Measurements from ENCODE around the gene BRMS1. TPM values are rescaled to one million over a fixed set of nuclear protein-coding genes. Genes with fewer than 3 reads are reported as not detected.
A peak's percentile ranks its signal among the peaks of the same experiment; 100 is the strongest.

BRMS1 gene
- polyA plus RNA-seq, 3 donors = 33.5 to 40.2 (median 36.4) TPM

- 76 to 83% (median 81%) methylated on average over 28 to 30 of the region's 30 CpGs for WGBS, 3 donors
- H3K27ac ChIP-seq (ENCODE audit: low read depth, low read length) = no peak overlapping the region
These were observed 50.9 kb downstream of the BRMS1 start for GRCh38 chr11:66293777-66294625.

DNA sequence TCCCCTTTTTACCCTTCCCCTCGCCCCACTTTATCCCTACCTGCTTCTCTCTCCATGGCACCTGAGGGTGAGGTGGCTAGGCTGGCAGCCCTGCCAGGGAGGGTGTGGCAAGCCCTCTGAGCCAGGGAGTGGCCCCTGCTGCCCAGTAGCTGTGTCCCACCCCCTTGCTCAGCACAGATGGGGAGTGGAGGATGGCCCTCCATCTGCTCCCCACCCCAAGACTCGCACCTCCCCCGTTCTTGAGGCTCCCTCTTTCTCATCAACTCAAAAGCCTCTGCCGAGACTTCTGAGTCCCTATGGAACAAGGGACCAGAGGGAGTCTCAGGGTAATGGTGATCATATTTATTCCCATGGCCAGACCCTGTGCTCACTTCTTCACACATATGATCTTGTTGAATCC is 51.6 kb downstream of the BRMS1 start:
- 78 to 84% (median 80%) methylated on average over 4 of the region's 4 CpGs for WGBS, 3 donors

DNA sequence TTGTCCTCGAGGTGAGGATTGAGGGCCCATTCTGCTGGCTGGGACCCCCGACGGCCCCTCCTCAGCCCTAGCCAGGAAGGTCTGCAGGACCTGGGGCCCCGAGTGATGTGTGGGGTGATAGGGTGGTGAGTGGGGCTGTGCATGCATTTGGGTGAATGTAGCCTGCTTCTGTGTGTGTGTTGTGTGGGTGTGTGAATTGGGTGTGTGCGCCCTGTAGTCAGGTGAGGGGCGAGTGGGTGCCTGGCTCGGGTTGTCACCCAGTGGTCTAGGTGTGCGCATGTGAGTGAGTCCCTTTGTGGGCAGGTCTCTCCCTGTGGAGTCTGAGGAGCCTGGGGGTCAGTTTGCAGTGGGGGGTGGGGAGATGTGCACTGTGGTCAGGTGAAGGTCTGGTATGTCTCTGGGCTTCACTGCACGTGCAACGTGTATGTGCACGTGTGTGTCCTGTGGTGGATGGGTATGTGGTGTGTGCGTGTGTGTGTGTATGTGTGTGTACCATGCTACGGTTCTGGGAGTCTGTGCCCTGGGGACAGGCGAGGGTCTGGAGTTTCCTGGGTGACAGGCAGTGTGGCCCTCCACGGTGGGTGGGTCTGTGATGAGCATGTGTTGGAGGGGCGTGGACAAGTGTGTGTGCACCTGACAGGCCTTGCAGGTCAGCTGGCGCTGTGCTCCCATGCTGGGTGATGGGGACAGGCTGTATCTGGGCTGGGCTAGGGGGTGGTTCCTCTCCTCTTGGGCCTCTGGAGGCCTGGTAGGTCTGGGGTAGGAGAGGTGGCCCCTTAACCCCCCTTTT is 52.2 kb downstream of the BRMS1 start:
- WGBS, 3 donors = 49 to 51% (median 50%) methylated on average over 16 to 17 of the region's 17 CpGs
- H3K27ac ChIP-seq (ENCODE audit: low read depth, low read length) = no peak overlapping the region

More for the DNA sequence above, 51.6 kb downstream of the BRMS1 start:
- no peak overlapping the region for H3K27ac ChIP-seq (ENCODE audit: low read depth, low read length)

DNA sequence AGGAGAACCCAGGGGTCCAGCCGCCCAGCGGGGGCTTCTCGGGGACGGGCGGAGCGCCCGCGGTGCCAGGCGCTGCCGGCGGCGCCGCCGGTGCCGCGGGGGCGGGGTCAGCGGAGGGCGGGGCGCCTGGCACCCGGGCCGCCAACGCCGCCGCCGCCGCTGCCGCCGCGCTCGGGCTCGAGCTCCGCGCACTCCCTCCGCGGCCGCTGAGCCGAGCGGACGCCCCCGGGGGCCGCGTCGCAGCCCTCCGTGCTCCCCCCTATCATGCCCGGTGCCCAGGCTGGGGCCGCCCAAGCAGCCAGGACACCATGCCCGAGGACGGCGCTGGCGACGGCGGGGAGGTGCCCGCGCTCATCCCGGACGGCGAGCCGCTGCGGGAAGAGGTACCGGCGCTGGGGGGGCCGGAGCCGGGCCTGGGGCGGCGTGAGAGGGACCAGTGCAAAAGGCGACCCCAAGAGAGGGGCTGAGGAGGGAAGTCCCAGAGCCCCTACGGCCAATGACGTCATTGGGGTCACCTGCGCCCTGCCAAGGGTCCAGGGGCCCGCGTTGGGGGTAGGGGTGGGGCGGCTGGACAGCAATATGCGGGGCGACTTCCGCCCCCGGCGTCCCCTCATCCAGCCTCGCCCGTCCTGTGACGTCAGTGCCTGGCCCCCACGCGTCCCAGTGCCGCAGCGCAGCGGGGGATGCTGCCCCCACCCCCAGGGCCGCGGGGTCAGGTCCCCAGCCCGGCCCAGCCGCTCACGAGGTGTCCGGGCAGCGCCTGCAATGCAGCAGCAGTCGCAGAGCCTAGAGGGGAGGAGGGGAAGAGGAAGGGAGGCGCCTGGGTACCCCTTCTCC is 53.0 kb downstream of the BRMS1 start, which contains the start of gene TMEM151A:
TSS of gene TMEM151A (plus strand) at position 189 of the 837 bp plus-strand sequence. CDS start at position 309, 120 bp downstream.
- no peak within 1 kb of the TSS for H3K27ac ChIP-seq (ENCODE audit: low read depth, low read length)
- WGBS, 3 donors = 1 to 2% (median 2%) methylated on average over 60 to 95 of the region's 95 CpGs

DNA sequence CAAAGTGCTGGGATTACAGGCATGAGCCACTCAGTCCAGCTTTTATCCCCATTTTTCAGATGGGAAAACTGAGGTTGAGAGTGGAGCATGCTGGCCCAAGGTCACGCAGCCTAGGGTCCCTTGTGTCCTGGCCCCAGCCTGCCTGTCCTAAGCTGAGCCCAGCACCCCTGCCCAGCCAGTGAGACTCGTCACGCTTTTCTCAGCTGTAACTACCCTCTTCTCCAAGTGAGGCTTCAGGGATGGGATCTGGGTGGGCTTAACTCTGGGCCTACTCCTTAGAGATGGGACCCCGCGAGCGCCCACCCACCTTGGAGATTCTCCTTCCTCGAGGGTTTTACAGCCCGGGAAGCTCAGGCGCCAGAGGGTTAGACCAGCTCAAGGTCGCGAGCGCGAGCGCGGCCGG is 53.6 kb downstream of the BRMS1 start:
- 12 to 17% (median 17%) methylated on average over 16 of the region's 16 CpGs for WGBS, 3 donors
- H3K27ac ChIP-seq (ENCODE audit: low read depth, low read length) = no peak overlapping the region

- 73 to 85% (median 75%) methylated on average over 2 of the region's 2 CpGs for WGBS, 3 donors
- no peak overlapping the region for H3K27ac ChIP-seq (ENCODE audit: low read depth, low read length)
These were observed 54.6 kb downstream of the BRMS1 start for GRCh38 chr11:66290330-66290621.

DNA sequence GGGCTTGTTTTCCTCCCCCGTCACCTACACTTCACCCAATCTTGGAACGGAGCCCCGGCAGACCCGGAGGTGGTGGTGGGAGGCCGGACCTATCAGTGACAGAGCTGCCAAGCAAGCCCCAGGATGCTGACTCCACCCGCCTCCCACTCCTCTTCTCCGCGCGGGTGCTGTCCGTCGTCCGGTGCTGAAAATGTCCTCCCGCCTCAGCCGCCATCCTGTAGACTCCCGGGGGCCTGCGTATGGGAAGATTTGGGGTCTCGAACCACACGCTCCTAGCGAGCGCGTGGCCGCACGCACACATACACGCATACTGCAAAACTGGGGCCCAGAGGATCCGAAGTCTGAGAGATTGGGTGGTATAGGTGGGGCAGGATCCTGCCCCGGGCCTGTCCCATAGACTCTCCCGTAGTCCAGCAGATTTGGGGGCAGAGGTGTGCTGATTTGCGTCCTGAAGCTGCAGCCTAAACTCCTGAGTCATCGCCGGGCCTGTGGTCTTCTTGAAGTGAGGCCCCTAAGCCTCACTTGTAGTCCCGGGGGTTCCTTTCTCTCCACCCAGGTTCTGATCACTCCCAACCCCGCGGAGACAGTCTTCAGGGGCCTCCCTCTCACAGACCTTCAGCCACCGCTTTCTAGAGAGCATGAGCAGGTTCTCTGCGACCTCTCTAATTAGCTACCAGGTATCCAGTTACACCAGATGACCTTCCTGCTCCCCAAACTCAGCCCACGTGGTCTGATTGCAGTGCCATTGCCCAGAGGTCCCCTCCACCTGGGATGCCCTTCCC is 55.2 kb downstream of the BRMS1 start:
- 9 to 11% (median 11%) methylated on average over 33 to 36 of the region's 36 CpGs for WGBS, 3 donors
- H3K27ac ChIP-seq (ENCODE audit: low read depth, low read length) = no peak overlapping the region

- H3K27ac ChIP-seq (ENCODE audit: low read depth, low read length) = peak within 1 kb of the TSS; percentile 55
- WGBS, 3 donors = 0% methylated on average over 69 to 87 of the region's 87 CpGs
These were observed 56.0 kb downstream of the BRMS1 start, which contains the start of gene YIF1A for GRCh38 chr11:66288671-66289547. YIF1A (minus strand) TSS chr11:66289143; CDS start chr11:66288985, 158 bp downstream.

- no peak overlapping the region for H3K27ac ChIP-seq (ENCODE audit: low read depth, low read length)
- 29 to 37% (median 35%) methylated on average over 19 to 20 of the region's 20 CpGs for WGBS, 3 donors
These were observed 56.8 kb downstream of the BRMS1 start for GRCh38 chr11:66287889-66288670.

Other genes with a start within 250 kb of the BRMS1 start
- 10 to 100 TPM in 2 of 3 donors, 1 to 10 TPM in 1; 7.1 to 14.4 (median 14.2) TPM for gene KLC2, start 87.4 kb downstream of the BRMS1 start, polyA plus RNA-seq
- gene RAB1B, start 76.5 kb downstream of the BRMS1 start, polyA plus RNA-seq = 100 to 1,000 TPM in 2 of 3 donors, 10 to 100 TPM in 1; 70.3 to 188 (median 183) TPM
- gene CNIH2, start 66.9 kb downstream of the BRMS1 start, polyA plus RNA-seq = 1 to 10 TPM in 1 of 3 donors, under 1 TPM in 1, not detected in 1; 0.16 to 1.3 TPM
- gene YIF1A, start 56.0 kb downstream of the BRMS1 start, polyA plus RNA-seq = 10 to 100 TPM; 62.9 to 84.3 (median 78.5) TPM
- 1 to 10 TPM in 1 of 3 donors, under 1 TPM in 2; 0.22 to 1.3 (median 0.75) TPM for gene TMEM151A, start 53.2 kb downstream of the BRMS1 start, polyA plus RNA-seq
- 100 to 1,000 TPM in 1 of 3 donors, 10 to 100 TPM in 2; 22.3 to 327 (median 55.8) TPM for gene CD248, start 28.1 kb downstream of the BRMS1 start, polyA plus RNA-seq
- 1 to 10 TPM; 4.8 to 9.0 (median 6.5) TPM for gene RIN1, start 8.7 kb downstream of the BRMS1 start, polyA plus RNA-seq
- 10 to 100 TPM; 12.5 to 19.9 (median 17.9) TPM for gene B4GAT1, start 2.5 kb upstream of the BRMS1 start, polyA plus RNA-seq
- 1 to 10 TPM; 6.7 to 9.4 (median 6.8) TPM for gene SLC29A2, start 26.7 kb upstream of the BRMS1 start, polyA plus RNA-seq
- under 1 TPM in 2 of 3 donors, not detected in 1; 0.06 to 0.07 TPM for gene NPAS4, start 75.9 kb upstream of the BRMS1 start, polyA plus RNA-seq
- gene MRPL11, start 93.7 kb upstream of the BRMS1 start, polyA plus RNA-seq = 10 to 100 TPM; 30.2 to 53.6 (median 42.9) TPM
- 10 to 100 TPM in 1 of 3 donors, 1 to 10 TPM in 2; 3.9 to 10.0 (median 5.8) TPM for gene PELI3, start 121.8 kb upstream of the BRMS1 start, polyA plus RNA-seq
- gene DPP3, start 135.3 kb upstream of the BRMS1 start, polyA plus RNA-seq = 10 to 100 TPM; 15.1 to 29.0 (median 18.6) TPM
- 10 to 100 TPM; 11.5 to 15.5 (median 12.3) TPM for gene BBS1, start 165.5 kb upstream of the BRMS1 start, polyA plus RNA-seq
- gene ZDHHC24, start 200.9 kb upstream of the BRMS1 start, polyA plus RNA-seq = 10 to 100 TPM in 2 of 3 donors, 1 to 10 TPM in 1; 8.2 to 12.2 (median 10.8) TPM
- gene ACTN3, start 201.8 kb upstream of the BRMS1 start, polyA plus RNA-seq = under 1 TPM in 2 of 3 donors, not detected in 1; 0.03 to 0.15 TPM
- 10 to 100 TPM; 22.4 to 73.7 (median 40.3) TPM for gene CTSF, start 223.5 kb upstream of the BRMS1 start, polyA plus RNA-seq
- under 1 TPM in 2 of 3 donors, not detected in 1; 0.04 to 0.17 TPM for gene CCDC87, start 248.0 kb upstream of the BRMS1 start, polyA plus RNA-seq
- 10 to 100 TPM; 33.7 to 45.1 (median 41.2) TPM for gene CCS, start 248.1 kb upstream of the BRMS1 start, polyA plus RNA-seq